ENCODE results near the gene CFAP20DC.
A peak's percentile ranks its signal among the peaks of the same experiment; 100 is the strongest.
"Not testable (repeated sequence)": the region's sequence is repeated elsewhere in the genome, so short reads cannot be mapped to it uniquely, and the experiment has no call there.

The CFAP20DC gene

DNA sequence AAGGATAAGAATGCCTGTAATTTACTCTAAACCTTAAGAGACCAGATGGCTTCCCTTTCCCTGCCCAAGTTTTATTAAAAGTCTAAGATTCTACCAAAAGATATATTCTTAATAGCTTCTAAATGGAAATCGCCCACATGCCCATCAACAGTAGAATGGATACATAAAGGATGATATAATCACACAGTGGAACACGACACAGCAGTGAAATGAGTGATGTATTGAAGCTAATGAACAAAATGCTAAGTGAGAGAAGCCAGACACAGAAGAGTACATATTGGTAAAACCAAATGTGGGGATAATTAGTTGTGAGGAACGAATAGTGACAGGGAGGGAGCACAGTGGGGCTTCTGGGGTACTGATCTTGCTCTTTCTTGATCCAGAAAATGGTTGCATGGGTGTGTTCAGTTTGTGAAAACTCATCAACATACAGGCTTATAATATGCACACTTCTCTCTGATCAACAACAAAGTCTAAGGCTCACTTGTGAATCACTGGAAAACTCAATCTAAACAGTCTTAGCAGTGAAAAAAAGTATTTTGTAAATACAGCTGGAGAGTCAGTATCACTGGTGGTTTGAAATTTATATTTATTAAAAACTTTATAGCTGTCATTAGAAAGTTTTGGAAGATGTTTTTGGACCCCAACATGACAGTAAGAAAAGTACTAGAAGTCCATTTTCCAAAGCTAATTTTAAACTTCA lies 212.5 kb downstream of the CFAP20DC start:
- no peak for TF ChIP-seq CTCF (IDR thresholded peaks at IDR 0.05; ENCODE audit: low read depth, low read length)
- no peak for DNase-seq (ENCODE audit: extremely low read depth, low read depth)

DNA sequence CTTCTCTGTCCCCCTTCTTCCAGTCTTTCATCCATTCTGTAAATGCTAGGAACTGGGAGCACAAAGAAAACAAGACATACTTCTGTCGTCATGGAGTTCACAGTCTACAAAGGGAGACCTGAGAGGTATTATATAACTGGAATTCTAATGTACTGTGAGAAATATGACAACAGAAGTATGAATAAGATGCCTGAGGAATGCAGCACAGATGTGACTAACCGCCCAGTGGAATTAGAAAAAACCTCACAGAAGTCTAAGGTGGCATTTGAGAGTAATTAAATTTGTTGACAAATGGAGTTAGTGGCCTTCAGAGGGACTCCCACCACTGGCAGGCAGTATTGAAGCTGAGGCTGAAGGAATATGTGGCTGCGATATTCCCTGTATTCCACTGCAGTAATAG lies 214.7 kb downstream of the CFAP20DC start:
- DNase-seq (ENCODE audit: extremely low read depth, low read depth), result no peak
- no peak for TF ChIP-seq CTCF (IDR thresholded peaks at IDR 0.05; ENCODE audit: low read depth, low read length)

GRCh38 chr3:58833491-58833890 lies 216.3 kb downstream of the CFAP20DC start:
- no peak for DNase-seq (ENCODE audit: extremely low read depth, low read depth)
- no peak for TF ChIP-seq CTCF (IDR thresholded peaks at IDR 0.05; ENCODE audit: low read depth, low read length)

- TF ChIP-seq CTCF (IDR thresholded peaks at IDR 0.05; ENCODE audit: low read depth, low read length), result no peak
- no peak for DNase-seq (ENCODE audit: extremely low read depth, low read depth)
Observed at GRCh38 chr3:58829321-58830000, 220.4 kb downstream of the CFAP20DC start.

- TF ChIP-seq CTCF (IDR thresholded peaks at IDR 0.05; ENCODE audit: low read depth, low read length), result no peak
- DNase-seq (ENCODE audit: extremely low read depth, low read depth), result no peak
Observed at GRCh38 chr3:58824777-58825176, 225.0 kb downstream of the CFAP20DC start.

- peak; percentile 83 for TF ChIP-seq CTCF (IDR thresholded peaks at IDR 0.05; ENCODE audit: low read depth, low read length)
- DNase-seq (ENCODE audit: extremely low read depth, low read depth), result no peak
Observed at GRCh38 chr3:58824285-58824684, 225.5 kb downstream of the CFAP20DC start.

DNA sequence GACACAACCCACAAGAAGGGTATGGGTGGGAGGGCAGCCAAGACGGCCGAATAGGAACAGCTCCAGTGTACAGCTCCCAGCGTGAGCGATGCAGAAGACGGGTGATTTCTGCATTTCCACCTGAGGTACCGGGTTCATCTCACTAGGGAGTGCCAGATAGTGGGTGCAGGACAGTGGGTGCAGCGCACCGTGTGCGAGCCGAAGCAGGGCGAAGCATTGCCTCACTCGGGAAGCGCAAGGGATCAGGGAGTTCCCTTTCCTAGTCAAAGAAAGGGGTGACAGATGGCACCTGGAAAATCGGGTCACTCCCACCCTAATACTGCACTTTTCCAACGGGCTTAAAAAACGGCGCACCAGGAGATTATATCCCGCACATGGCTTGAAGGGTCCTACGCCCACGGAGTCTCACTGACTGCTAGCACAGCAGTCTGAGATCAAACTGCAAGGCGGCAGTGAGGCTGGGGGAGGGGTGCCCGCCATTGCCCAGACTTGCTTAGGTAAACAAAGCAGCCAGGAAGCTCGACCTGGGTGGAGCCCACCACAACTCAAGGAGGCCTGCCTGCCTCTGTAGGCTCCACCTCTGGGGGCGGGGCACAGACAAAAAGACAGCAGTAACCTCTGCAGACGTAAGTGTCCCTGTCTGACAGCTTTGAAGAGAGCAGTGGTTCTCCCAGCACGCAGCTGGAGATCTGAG lies 243.1 kb downstream of the CFAP20DC start:
- DNase-seq (ENCODE audit: extremely low read depth, low read depth), result not testable (repeated sequence)

Data from AG09319 (cell line).